H9 (cell line): Measurements from ENCODE around the gene BSN. TPM values are rescaled to one million over a fixed set of nuclear protein-coding genes. Genes with fewer than 3 reads are reported as not detected.

ENCODE experiments used
- DNase-seq: peaks from one replicate; pipeline ENCODE4 v3.0.0-alpha.2; 2017
- H2AFZ ChIP-seq: one replicate; pipeline ENCODE4 v1.6.1; 2013; ENCODE audit warnings: mild to moderate bottlenecking, low read length, control low read depth, moderate library complexity
- H2AK5ac ChIP-seq: 2 replicates; pipeline ENCODE4 v1.6.1; 2013; ENCODE audit warnings: low read length, control low read depth, mixed read lengths; ENCODE audit not compliant: insufficient read length
- H2BK120ac ChIP-seq: one replicate; pipeline ENCODE4 v1.6.1; 2013; ENCODE audit warnings: low read depth, mild to moderate bottlenecking, low read length, control low read depth, inconsistent platforms; ENCODE audit not compliant: poor library complexity, severe bottlenecking
- H2BK12ac ChIP-seq: 2 replicates; pipeline ENCODE4 v1.6.1; 2013; ENCODE audit warnings: low read length, control low read depth, mixed read lengths, low read depth; ENCODE audit not compliant: insufficient read length
- H2BK15ac ChIP-seq: 2 replicates; pipeline ENCODE4 v1.6.1; 2013; ENCODE audit warnings: low read depth, low read length, control low read depth
- H2BK20ac ChIP-seq: one replicate; pipeline ENCODE4 v1.6.1; 2013; ENCODE audit warnings: low read depth, mild to moderate bottlenecking, low read length, control low read depth, inconsistent platforms; ENCODE audit not compliant: poor library complexity, severe bottlenecking
- H2BK5ac ChIP-seq: 2 replicates; pipeline ENCODE4 v1.6.1; 2013; ENCODE audit warnings: low read length, control low read depth, mixed read lengths; ENCODE audit not compliant: insufficient read length
- H3K14ac ChIP-seq: 2 replicates; pipeline ENCODE4 v1.6.1; 2013; ENCODE audit warnings: low read length, control low read depth; ENCODE audit not compliant: insufficient read depth
- H3K18ac ChIP-seq: 2 replicates; pipeline ENCODE4 v1.6.1; 2013; ENCODE audit warnings: low read depth, mild to moderate bottlenecking, mixed read lengths, low read length, control low read depth; ENCODE audit not compliant: insufficient read length
- H3K23ac ChIP-seq: 2 replicates; pipeline ENCODE4 v1.6.1; 2013; ENCODE audit warnings: low read length, control low read depth, mixed read lengths, low read depth; ENCODE audit not compliant: insufficient read length
- H3K23me2 ChIP-seq: 2 replicates; pipeline ENCODE4 v1.6.1; 2013; ENCODE audit warnings: low read depth, mild to moderate bottlenecking, mixed read lengths, low read length, control low read depth; ENCODE audit not compliant: insufficient read length, poor library complexity, severe bottlenecking
- H3K27ac ChIP-seq: 2 replicates; pipeline ENCODE4 v1.5.1; 2013; ENCODE audit warnings: low read length, control low read depth, mixed read lengths, low read depth; ENCODE audit not compliant: insufficient read length
- H3K27me3 ChIP-seq: 2 replicates; pipeline ENCODE4 v1.6.1; 2013; ENCODE audit warnings: low read length, control low read depth, inconsistent platforms; ENCODE audit not compliant: insufficient read depth
- H3K4ac ChIP-seq: 2 replicates; pipeline ENCODE4 v1.6.1; 2013; ENCODE audit warnings: low read depth, mild to moderate bottlenecking, control low read depth, inconsistent platforms, low read length, moderate library complexity
- H3K4me1 ChIP-seq: 2 replicates; pipeline ENCODE4 v1.6.1; 2013; ENCODE audit warnings: low read length, control low read depth, inconsistent platforms; ENCODE audit not compliant: insufficient read depth
- H3K4me2 ChIP-seq: 2 replicates; pipeline ENCODE4 v1.6.1; 2013; ENCODE audit warnings: low read length, control low read depth, mixed read lengths; ENCODE audit not compliant: insufficient read length, insufficient read depth
- H3K56ac ChIP-seq: 2 replicates; pipeline ENCODE4 v1.6.1; 2013; ENCODE audit warnings: low read depth, mild to moderate bottlenecking, mixed read lengths, low read length, control low read depth; ENCODE audit not compliant: insufficient read length
- H3K79me1 ChIP-seq: 2 replicates; pipeline ENCODE4 v1.6.1; 2013; ENCODE audit warnings: low read depth, mild to moderate bottlenecking, moderate library complexity, low read length, control low read depth, inconsistent platforms; ENCODE audit not compliant: insufficient read depth, poor library complexity, severe bottlenecking
- H3K79me2 ChIP-seq: 2 replicates; pipeline ENCODE4 v1.6.1; 2013; ENCODE audit warnings: low read length, control low read depth, inconsistent platforms; ENCODE audit not compliant: insufficient read depth
- H3K9ac ChIP-seq: 2 replicates; pipeline ENCODE4 v1.6.1; 2013; ENCODE audit warnings: low read length, control low read depth, mixed read lengths; ENCODE audit not compliant: insufficient read length; ENCODE audit errors: extremely low read depth
- H3K9me3 ChIP-seq: one replicate; pipeline ENCODE4 v1.6.1; 2013; ENCODE audit warnings: low read depth, low read length, inconsistent platforms; ENCODE audit not compliant: control insufficient read depth
- H3T11ph ChIP-seq: one replicate; pipeline ENCODE4 v1.6.1; 2013; ENCODE audit warnings: mild to moderate bottlenecking, low read length, control low read depth, inconsistent platforms
- H4K20me1 ChIP-seq: one replicate; pipeline ENCODE4 v1.6.1; 2013; ENCODE audit not compliant: control insufficient read depth, insufficient read length, insufficient read depth
- H4K5ac ChIP-seq: 2 replicates; pipeline ENCODE4 v1.6.1; 2013; ENCODE audit warnings: low read depth, mild to moderate bottlenecking, mixed read lengths, low read length, control low read depth; ENCODE audit not compliant: insufficient read length
- H4K8ac ChIP-seq: replicated peaks from 2 replicates; pipeline ENCODE4 v1.6.1; 2013; ENCODE audit warnings: low read length, control low read depth, mixed read lengths, low read depth; ENCODE audit not compliant: insufficient read length
- H4K91ac ChIP-seq: 2 replicates; pipeline ENCODE4 v1.6.1; 2013; ENCODE audit warnings: low read depth, mild to moderate bottlenecking, moderate library complexity, mixed read lengths, low read length, control low read depth; ENCODE audit not compliant: insufficient read length
- H3K27ac Mint-ChIP-seq, 3 experiments: 2 replicates in 2 of 3; 3 replicates in 1 of 3; pipeline ENCODE4 v1.8.0; 2020 to 2021; ENCODE audit warnings: mixed read lengths in 3 of 3, mild to moderate bottlenecking in 1 of 3, moderate library complexity in 1 of 3
- H3K27me3 Mint-ChIP-seq: 2 replicates; pipeline ENCODE4 v1.8.0; 2021; ENCODE audit warnings: low read depth, mild to moderate bottlenecking, moderate library complexity, mixed read lengths
- H3K36me3 Mint-ChIP-seq, 3 experiments: 2 replicates in 2 of 3; 3 replicates in 1 of 3; pipeline ENCODE4 v1.8.0; 2020 to 2021; ENCODE audit warnings: low read depth in 3 of 3, mixed read lengths in 3 of 3; ENCODE audit not compliant: insufficient read depth in 1 of 3
- H3K4me1 Mint-ChIP-seq, 2 experiments: 2 replicates each; pipeline ENCODE4 v1.8.0; 2020; ENCODE audit warnings: mixed read lengths in 2 of 2
- H3K4me3 Mint-ChIP-seq, 2 experiments: 2 replicates in 1 of 2; 3 replicates in 1 of 2; pipeline ENCODE4 v1.8.0; 2020 to 2021; ENCODE audit warnings: mild to moderate bottlenecking in 2 of 2, mixed read lengths in 2 of 2, moderate library complexity in 1 of 2
- H3K9me3 Mint-ChIP-seq, 2 experiments: 2 replicates in 1 of 2; 3 replicates in 1 of 2; pipeline ENCODE4 v1.8.0; 2020; ENCODE audit warnings: mild to moderate bottlenecking in 2 of 2, mixed read lengths in 2 of 2, moderate library complexity in 1 of 2
- WGBS: extraction: QIAGEN DNeasy Blood & Tissue Kit; methylation state at CpG from one replicate; pipeline ENCODE4 v1.1.7; 2013; ENCODE audit warnings: missing lambda C conversion rate, low lambda C conversion rate, mixed read lengths; ENCODE audit not compliant: insufficient read length; ENCODE audit errors: extremely low coverage; 5-methylcytosine and 5-hydroxymethylcytosine counted together
- total RNA-seq: library from RNA; stranded (reverse); gene quantifications from 2 replicates; pipeline ENCODE4 v1.2.1, GENCODE V29; 2021
- TF ChIP-seq, protein P1 (sequence below): fragments of 200-600 bp; sonication (generic); conservative IDR thresholded peaks from 3 replicates; pipeline ENCODE4 v1.8.0; 2021; ENCODE audit warnings: antibody characterized with exemption, mild to moderate bottlenecking

Gene BSN
- total RNA-seq, 1 experiment from 2014 or later, result 2.4 TPM

DNA sequence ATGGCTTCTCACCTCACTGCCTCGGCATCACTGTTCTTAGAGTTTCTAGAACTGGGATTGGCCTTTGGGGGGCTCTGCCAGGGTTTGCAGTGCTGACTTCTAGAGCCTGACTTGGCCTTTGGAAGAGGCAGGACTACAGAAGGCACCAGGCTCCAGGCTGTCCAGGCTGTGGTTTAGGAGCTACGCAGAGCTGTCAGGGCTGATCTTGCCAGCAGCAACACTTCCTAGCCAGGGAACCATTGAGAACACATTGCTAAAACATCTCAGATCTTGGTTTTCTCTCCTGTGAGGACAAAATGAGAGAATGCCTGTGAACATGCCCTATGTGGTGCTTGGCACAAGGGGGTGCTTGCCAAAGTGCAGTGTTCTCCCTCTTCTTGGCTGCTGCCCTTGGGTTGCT, 85.3 kb downstream of the BSN start:
- no peak for DNase-seq
- no CpG with 5 or more reads among the region's 2 CpGs for WGBS
- Mint-ChIP-seq H3K9me3 (no peaks in the 10 kb centered on the region), H3K27ac (peak overlapping the region in 1 of 3 experiments; percentile 44; a peak in 1 of 7 replicates), H3K36me3 (no peaks in the 10 kb centered on the region; a peak in 1 of 7 replicates), H3K27me3 (no peaks in the 10 kb centered on the region; the same call in 1 of the 2 replicates), H3K4me3 (no peak overlapping the region), H3K4me1 (no peaks in the 10 kb centered on the region; a peak in 1 of 4 replicates)
- no peak overlapping the region for H2BK120ac ChIP-seq
- H2BK15ac ChIP-seq, result no peak overlapping the region
- no peaks in the 10 kb centered on the region for H3K9me3 ChIP-seq
- no peak overlapping the region for H4K5ac ChIP-seq
- no peak overlapping the region for H2BK12ac ChIP-seq
- TF ChIP-seq, protein P1, sequence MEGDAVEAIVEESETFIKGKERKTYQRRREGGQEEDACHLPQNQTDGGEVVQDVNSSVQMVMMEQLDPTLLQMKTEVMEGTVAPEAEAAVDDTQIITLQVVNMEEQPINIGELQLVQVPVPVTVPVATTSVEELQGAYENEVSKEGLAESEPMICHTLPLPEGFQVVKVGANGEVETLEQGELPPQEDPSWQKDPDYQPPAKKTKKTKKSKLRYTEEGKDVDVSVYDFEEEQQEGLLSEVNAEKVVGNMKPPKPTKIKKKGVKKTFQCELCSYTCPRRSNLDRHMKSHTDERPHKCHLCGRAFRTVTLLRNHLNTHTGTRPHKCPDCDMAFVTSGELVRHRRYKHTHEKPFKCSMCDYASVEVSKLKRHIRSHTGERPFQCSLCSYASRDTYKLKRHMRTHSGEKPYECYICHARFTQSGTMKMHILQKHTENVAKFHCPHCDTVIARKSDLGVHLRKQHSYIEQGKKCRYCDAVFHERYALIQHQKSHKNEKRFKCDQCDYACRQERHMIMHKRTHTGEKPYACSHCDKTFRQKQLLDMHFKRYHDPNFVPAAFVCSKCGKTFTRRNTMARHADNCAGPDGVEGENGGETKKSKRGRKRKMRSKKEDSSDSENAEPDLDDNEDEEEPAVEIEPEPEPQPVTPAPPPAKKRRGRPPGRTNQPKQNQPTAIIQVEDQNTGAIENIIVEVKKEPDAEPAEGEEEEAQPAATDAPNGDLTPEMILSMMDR, result no peak
- no peak overlapping the region for H4K8ac ChIP-seq
- no peaks in the 10 kb centered on the region for H3K79me2 ChIP-seq
- no peak overlapping the region for H2AFZ ChIP-seq
- H2AK5ac ChIP-seq, result no peak overlapping the region
- H3K14ac ChIP-seq, result no peak overlapping the region; the same call in 1 of the 2 replicates
- H2BK20ac ChIP-seq, result no peak overlapping the region
- no peak overlapping the region for H3K27ac ChIP-seq
- no peaks in the 10 kb centered on the region for H3K27me3 ChIP-seq
- H3K9ac ChIP-seq, result no peak overlapping the region
- H3K23me2 ChIP-seq, result no peaks in the 10 kb centered on the region
- no peak overlapping the region for H4K91ac ChIP-seq
- H3T11ph ChIP-seq, result no peak overlapping the region
- H3K18ac ChIP-seq, result no peak overlapping the region
- no peaks in the 10 kb centered on the region for H4K20me1 ChIP-seq
- no peak overlapping the region for H2BK5ac ChIP-seq
- H3K23ac ChIP-seq, result no peak overlapping the region
- no peak overlapping the region for H3K4me2 ChIP-seq
- H3K4ac ChIP-seq, result no peak overlapping the region
- no peak overlapping the region for H3K56ac ChIP-seq
- no peaks in the 10 kb centered on the region for H3K79me1 ChIP-seq
- no peaks in the 10 kb centered on the region for H3K4me1 ChIP-seq
